Measurements from ENCODE around the gene KLHL29. TPM values are rescaled to one million over a fixed set of nuclear protein-coding genes. Genes with fewer than 3 reads are reported as not detected.

Gene KLHL29
- total and polyA plus RNA-seq, 2 of the 13 experiments (the other 11 are each of a cell fraction or from before 2014, with no cell fraction given): 0.01 TPM; not detected in 1

- ChIA-PET POLR2A (no interaction called here), CTCF (ENCODE audit: low intra/inter-chr PET ratio, low total read pairs) (no interaction called here)
- H3K4me1 ChIP-seq (ENCODE audit: insufficient read depth, low read length): no peaks in the 10 kb centered on the region
- no peaks in the 10 kb centered on the region for H3K9me3 ChIP-seq (ENCODE audit: low read length)
- no peak overlapping the region for H3K9ac ChIP-seq (ENCODE audit: insufficient read depth, low read depth, low read length)
- in situ Hi-C loops (cut with HindIII; ENCODE audit: extremely low pct_ligation_motif_present, low pct_unique_long_range_greater_than_20kb) (no loop called here), intact Hi-C loops (cut with micrococcal nuclease; ENCODE audit: unreplicated experiment) (no loop called here)
- DNase-seq (ENCODE audit: low spot score) (no peak), ATAC-seq (no peak), FAIRE-seq (no peak)
- TF ChIP-seq ATF3 (CRISPR knock-in tag; IDR thresholded peaks at IDR 0.05) (no peak), ZNF350 (CRISPR knock-in tag; IDR thresholded peaks at IDR 0.05; ENCODE audit: borderline replicate concordance, low read depth) (no peak), ZNF614 (CRISPR knock-in tag; IDR thresholded peaks at IDR 0.05; ENCODE audit: borderline replicate concordance) (no peak), HMGXB3 (CRISPR knock-in tag; IDR thresholded peaks at IDR 0.05; ENCODE audit: borderline replicate concordance) (no peak), HCFC1 (IDR thresholded peaks at IDR 0.05; ENCODE audit: low read depth, low read length) (no peak), MTF1 (CRISPR knock-in tag; IDR thresholded peaks at IDR 0.05) (no peak), ZNF605 (CRISPR knock-in tag; IDR thresholded peaks at IDR 0.05) (no peak)
- no peaks in the 10 kb centered on the region for H3K36me3 ChIP-seq (replicated peaks in 1 of 2; ENCODE audit: control insufficient read depth in 1 of 2, insufficient read depth in 2 of 2, low read length in 2 of 2)
- H3K27ac ChIP-seq (ENCODE audit: extremely low read length, insufficient read depth, low read length): no peak overlapping the region
- H2AFZ ChIP-seq (ENCODE audit: low read length): no peak overlapping the region
- H3K4me2 ChIP-seq (ENCODE audit: low read depth, low read length): no peak overlapping the region
- no peaks in the 10 kb centered on the region for H4K20me1 ChIP-seq (ENCODE audit: insufficient read depth, low read length)
- no peak overlapping the region for H3K4me3 ChIP-seq (replicated peaks in 1 of 3; ENCODE audit: insufficient read depth in 1 of 3, low read depth in 2 of 3, low read length in 3 of 3)
- no peaks in the 10 kb centered on the region for H3K79me2 ChIP-seq (ENCODE audit: insufficient read depth, low read length)
- peaks cover 1 to 67% of the 10 kb centered on the region in 2 experiments; a peak in 3 of 5 replicates for H3K27me3 ChIP-seq (ENCODE audit: control insufficient read depth in 1 of 2, insufficient read depth in 2 of 2, low read length in 2 of 2)
- BruUV-seq (replicated peaks): no TSS peak
- WGBS (ENCODE audit: low lambda C conversion rate): 0% methylated on average over 2 of the region's 2 CpGs
These were observed 153.6 kb downstream of the KLHL29 start for GRCh38 chr2:23538566-23538965.

All from HepG2 (cell line).